Amniotic stem cell (primary cell): ENCODE data around the gene IL23A.
"Not testable (repeated sequence)": the region's sequence is repeated elsewhere in the genome, so short reads cannot be mapped to it uniquely, and the experiment has no call there.

Experiments
- DNase-seq: peaks from one replicate; lab custom pipeline; 2025; lab: John Stamatoyannopoulos, UW

IL23A gene

DNA sequence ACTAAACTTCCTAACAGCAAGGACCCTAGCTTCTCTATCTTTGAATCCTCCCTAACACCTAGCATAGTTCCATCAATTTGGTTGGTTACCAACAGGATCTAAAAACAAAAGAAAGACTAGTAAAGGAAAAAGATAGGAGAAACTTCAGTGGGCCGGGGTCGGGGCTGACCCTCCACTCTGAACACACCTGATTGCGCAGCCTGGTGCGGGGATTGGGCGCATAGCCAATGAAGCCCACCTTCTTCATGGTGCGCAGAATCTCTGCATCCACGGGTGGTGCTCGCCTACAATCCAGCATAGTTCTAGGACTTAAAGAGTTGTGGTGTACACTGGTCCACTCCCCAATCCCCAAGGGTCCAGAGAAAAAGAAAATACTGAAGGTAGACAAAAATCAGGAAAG is 12.6 kb upstream of the IL23A start:
- no peak for DNase-seq

DNA sequence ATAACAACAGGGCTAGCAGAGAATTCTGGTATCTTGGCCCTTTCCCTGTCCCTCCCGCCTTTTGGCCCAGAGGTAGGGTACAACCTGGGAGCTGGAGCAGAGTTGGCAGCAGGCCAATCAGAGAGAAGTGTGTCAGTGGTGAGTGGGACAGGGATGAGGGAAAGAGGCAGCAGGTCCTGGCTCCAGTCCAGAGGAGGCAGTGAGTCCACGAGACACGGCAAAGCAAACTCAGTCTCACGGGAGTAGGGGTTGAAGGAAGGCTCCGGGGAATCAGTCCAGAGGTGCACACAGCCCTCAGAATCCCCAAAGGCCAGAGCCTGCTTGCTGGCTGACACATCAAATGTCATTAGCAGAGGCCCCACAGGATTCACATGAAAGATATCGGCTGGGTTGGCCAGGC is 12.2 kb upstream of the IL23A start:
- no peak for DNase-seq

DNA sequence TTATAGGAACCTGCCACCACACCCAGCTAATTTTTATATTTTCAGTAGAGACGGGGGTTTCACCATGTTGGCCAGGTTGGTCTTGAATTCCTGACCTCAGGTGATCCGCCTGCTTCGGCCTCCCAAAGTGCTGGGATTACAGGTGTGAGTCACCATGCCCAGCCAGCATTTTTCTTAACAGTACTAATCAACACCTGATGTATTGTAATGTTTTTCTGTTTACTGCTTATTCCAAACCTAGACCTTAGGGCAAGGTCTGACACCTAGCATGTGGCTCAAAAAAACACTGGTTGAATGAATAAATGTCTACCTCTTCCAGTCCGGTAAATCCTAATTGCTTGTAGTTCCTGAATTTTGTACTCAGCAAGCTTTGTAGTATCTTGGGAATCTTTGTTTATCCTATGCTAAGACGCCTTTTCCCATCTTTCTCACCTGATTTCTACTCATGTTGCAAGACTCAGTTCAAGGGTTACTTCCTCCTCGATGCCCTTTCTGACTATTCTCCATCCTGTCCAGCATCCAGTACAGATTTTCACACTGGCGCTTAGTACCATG is 7.7 kb upstream of the IL23A start:
- DNase-seq: no peak

DNA sequence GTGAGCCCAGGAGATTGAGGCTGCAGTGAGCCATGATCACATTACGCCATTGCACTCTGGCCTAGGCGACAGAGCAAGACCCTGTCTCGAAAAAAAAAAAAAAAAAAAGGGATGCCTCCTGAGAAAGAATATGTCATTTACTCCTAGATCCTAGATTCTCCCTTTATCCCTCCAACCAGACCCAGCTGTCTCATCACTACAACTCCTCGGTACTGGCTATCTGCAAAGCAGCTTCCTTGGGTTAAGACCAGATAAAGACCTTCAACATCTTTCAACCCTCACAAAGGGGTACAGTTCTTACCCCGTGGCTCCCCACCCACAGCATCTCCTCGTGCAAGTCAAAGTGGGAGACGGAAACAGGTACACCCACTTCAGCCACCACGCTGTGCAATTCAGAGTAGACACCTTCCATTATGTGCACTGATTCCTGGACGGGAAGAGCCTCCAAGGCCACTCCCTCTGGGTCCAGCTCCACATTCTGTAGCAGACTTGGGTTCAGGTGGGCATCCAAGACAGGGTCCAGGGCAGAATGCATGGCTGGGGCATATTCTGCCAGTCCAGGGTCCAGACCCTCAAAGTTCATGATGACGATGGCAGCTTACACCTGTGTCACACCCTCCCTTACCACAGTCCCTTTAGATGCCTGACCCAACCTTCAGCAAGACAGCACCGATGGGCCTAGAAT is 6.0 kb upstream of the IL23A start:
- no peak for DNase-seq

DNA sequence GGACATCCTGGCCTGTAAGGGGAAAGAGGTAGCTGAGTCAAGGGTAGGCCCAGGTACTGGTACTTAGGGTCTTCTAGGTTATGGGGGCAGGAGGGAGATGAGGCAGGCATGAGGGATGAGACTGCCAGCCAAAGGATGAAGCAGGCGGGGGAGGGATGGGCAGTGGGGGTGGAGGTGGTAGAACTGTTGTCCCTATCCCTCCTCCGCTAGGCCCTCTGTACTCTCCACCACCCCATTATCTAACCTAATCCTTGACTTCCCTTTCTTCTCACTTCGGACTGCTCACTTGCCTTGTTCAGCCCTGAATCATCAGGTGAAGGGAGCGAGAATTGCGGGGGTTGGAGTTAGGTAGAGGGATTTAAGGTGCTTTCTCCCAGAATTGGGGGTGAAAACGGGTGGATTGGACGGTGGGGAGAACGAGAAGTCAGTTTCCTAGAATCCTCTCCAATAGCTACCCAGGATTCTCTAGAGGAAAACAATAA is 5.4 kb upstream of the IL23A start:
- no peak for DNase-seq

DNA sequence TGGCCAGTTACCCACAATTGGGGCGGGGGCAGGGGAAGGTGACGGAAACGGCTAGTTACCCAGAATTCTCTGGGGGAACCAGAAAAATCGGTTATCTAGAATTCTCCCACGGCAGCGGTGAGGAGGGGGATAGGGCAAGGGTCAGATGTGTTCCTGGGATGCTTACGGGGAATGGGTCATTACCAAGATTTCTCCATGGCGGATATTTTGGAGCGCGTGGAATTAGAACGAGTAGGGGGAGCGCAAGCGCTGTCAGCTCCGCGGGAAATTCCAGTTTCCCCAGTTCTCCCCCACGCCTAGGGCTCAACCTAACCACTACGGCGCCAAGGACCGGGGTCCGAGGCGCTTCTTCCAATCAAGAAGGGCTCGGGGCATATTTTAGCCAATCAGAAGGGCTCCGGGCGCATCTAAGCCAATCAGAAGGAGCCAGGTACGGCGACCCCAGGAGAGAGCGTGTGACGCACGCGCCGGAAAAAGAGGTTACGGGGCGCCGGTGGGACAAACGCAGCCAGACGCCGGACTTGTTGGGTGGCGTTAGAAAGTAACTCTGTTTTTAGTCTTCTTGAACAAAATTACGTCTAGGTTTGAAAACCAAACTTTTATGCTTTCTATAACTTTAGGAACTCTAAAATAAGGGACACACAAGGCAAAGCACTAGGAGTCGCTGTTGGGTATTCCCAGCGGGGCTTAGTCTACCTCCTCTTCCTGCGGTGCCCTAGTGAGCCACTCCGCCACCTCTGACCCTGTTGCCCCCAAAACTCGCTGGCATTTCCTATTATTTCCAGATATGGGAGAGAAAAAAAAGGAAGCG is 4.8 kb upstream of the IL23A start, which contains the start of gene PAN2:
Gene PAN2, minus strand, starts transcription at position 322 of the 811 bp plus-strand sequence. CDS start 906 bp downstream, outside the sequence.
- peak; percentile 90 for DNase-seq

DNA sequence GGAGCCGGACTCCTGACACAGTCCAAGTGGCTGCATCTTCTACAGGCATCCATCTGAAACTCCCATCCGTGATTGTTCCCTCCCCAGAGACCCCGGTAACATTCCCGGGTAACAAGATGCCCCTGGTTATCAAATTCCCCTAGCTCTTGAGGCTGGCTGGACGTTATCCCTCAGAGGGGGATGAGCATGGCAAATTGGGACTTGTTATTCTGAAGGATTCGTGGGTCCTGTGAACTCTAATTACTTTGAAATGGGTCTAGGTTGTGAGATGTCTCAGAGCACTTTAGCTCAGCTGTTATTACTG is 4.2 kb upstream of the IL23A start:
- no peak for DNase-seq

DNA sequence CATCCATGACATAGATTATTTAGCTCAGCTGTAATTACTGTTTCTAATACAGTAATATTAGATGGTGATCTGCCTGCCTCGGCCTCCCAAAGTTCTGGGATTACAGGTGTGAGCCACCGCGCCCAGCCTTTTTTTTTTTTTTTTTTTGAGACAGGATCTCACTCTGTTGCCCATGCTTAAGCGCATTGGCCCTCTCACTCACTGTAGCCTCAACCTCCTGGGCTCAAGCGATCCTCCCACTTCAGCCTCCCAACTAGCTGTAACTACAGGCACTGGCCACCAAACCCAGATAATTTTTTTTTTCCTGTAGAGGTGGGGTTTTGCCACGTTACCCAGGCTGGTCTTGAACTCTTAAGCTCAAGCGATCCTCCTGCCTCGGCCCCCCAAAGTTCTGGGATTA is 3.2 kb upstream of the IL23A start:
- not testable (repeated sequence) for DNase-seq

DNA sequence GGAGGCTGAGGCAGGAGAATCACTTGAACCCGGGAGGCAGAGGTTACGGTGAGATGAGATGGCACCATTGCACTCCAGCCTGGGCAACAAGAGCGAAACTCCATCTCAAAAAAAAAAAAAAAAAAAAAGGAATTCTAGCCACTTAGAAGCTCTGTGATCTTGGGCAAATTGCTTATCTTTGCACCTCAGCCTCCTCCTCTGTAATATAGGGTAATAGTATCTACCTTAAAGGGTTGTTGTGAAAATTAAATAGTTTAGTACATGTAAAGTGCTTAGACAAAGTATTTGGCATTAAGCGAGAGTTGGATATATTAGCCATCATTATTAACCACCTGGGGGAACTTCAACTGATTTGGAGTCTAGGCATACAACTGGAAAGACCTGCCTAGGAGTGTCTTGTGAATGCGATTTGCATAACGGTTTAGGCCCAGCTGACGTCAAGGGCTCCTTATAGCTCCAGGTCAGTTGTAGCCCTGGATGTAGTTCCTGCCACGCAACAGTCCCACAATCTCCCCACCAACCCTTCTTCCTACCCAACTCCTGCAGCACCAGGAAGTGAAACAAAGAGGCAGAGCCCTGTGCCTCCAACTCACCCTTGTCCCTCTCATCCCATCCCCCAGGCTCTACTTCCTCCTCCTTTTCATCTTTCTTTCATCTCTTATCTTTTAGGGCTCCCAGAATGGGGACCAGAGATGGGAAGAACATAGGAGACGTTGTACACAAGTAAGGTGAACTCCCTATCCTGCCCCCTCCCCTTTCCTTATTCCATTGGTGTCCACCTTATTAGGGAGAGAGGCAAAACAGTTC is 2.1 kb upstream of the IL23A start:
- DNase-seq: no peak

DNA sequence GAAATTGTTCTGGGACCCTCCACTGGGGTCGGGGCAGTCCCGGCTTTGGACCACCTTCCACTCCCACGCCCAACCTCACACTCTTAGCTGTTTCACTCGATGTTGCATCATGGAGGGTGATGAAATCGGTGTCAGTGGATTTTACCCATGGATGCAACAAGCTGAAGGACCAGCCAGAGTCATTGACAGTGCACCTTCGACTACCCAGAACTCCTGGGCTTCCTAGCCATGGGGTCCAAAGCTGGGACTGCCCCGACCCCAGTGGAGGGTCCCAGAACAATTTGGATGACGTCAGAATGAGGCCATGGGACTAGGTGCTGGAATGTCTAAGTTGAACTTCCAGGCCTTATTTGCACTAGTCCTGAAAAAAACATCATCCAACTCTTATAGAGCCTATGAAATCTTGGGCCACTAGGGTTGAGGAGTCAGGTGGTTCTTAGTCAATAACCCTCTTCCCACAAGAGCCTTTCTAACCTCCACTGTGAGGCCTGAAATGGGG is 882 bp upstream of the IL23A start:
- no peak for DNase-seq

DNA sequence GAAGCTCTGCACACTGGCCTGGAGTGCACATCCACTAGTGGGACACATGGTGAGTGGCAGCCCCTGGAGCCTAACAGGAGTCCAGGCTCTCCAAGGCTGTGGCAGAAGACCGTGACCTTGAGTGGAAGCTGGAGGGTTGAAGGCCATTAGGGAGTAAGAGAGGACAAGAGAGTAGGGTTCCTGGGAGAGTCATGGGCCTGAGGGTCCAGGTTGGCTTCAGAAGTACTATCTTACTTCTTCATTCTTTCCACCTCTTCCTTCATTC is 406 bp downstream of the IL23A start:
- DNase-seq: no peak

DNA sequence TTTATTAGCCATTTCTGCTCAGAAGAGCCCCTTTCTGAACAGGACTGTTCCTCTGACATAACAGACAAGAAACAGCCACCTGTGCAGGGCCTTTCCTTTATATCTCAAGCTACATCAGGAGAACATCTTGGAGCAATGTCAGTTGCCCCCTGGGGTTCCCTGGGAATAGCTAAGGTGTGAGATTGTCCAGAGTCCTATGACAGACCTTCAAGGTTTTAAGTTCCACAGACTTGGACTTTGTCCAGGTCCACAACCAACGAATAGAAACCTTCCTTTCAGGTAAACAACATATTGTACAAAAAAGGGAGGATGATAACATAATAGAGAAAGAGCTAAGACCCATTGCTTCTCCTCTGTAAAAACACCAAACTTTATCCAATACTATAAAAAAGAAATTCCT is 2.9 kb downstream of the IL23A start:
- DNase-seq: no peak

DNA sequence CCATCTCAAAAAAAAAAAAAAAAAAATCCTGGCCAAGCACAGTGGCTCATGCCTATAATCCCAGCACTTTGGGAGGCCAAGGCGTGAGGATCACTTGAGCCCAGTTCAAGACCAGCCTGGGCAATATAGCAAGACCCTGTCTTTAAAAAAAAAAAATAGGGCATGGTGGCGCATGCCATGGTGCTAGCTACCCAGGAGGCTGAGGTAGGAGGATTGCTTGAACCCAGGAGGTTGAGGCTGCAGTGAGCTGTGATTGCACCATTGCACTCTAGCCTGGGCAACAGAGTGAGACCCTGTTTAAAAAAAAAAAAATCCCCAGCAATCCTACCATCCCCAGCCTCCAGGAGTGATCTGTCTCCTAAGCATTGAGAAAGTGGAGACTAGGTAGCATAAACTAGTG is 3.6 kb downstream of the IL23A start:
- DNase-seq: not testable (repeated sequence)

DNA sequence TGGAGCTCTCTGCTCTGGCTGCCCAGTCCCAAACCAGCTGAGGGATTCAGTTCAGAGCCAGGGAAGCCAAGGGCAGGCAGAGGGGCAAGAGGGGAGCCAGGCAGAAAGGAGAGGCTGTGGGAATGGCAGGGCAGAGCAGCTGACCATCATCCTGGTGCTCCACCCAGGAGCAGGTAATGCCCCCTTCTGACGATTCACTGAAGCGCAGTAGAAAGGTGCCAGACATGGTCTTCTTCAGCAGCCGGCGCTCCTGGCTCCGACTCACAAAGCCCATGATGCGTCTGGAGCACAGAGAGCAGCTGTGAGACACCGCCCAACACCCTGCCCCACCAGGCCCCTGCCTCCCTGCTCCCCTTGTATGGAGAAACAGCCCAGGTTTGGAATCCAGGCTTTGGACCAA is 8.0 kb downstream of the IL23A start:
- DNase-seq: no peak

DNA sequence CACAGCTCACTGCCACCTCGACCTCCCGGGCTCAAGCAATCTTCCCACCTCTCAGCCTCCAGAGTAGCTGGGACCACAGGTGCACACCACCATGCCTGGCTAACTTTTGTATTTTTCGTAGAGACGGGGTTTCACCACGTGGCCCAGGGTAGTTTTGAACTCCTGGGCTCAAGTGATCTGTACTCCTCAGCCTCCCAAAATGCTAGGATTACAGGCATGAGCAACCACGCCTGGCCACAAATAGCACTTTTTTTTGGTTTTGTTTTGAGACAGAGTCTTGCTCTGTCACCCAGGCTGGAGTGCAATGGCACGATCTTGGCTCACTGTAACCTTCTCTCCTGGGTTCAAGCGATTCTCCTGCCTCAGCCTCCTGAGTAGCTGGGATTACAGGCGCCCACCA is 8.6 kb downstream of the IL23A start:
- not testable (repeated sequence) for DNase-seq

DNA sequence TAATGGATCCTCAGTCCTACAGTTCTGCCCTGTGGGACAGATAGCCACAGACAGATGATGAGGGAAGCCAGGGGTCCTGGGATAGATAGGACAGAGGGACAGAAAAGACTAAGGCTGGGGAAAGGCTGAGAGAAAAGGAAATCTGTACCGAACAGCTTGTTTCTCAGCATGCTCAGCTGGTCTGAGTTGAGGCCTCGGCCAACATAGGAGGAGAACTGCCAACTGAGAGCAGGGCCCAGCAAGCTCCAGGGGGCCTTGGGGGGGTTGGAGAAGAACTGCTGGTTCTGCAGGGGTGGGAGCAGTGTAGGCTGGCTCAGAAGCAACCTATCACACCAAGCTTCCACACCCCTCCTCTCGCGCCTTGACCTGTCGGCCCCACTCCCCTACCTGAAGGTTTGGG is 10.1 kb downstream of the IL23A start:
- DNase-seq: no peak

DNA sequence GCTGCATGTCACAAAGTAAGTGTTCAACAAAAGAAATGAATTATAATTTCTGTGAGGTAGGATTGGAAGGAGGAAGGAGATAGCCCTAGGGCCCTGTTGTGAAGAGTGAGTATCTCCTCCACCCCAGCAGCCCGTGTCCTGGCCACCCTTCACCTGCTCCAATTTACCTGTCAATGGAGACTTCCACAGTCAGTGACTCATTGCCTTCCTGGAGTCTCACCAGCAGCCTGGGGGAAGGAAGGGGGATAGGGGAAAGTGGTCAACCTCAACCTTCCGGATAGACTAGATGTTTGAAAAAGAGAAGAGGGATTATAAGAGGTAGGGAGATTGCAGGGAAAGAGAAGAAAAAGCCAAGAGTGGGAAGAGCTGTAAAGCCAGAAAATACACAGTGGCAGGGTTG is 12.0 kb downstream of the IL23A start:
- no peak for DNase-seq

DNA sequence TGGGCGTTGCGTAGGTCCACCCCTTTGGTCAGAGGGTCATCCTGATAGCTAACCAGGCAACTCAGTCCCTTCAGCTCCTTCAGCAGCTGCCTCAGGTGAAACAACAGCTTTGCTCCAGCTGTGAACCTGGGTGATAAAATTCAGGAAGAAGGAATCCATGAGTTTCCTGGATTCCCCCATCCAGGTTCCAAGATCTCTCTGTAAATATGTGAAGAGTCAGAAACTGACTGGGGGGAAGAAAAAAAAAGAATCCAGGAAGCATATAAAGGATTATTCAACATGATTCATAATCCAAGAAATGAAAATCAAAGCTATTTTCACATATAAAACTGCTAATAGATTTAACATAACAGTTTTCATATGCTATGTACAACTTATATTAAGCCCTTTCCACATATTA is 12.6 kb downstream of the IL23A start:
- no peak for DNase-seq

DNA sequence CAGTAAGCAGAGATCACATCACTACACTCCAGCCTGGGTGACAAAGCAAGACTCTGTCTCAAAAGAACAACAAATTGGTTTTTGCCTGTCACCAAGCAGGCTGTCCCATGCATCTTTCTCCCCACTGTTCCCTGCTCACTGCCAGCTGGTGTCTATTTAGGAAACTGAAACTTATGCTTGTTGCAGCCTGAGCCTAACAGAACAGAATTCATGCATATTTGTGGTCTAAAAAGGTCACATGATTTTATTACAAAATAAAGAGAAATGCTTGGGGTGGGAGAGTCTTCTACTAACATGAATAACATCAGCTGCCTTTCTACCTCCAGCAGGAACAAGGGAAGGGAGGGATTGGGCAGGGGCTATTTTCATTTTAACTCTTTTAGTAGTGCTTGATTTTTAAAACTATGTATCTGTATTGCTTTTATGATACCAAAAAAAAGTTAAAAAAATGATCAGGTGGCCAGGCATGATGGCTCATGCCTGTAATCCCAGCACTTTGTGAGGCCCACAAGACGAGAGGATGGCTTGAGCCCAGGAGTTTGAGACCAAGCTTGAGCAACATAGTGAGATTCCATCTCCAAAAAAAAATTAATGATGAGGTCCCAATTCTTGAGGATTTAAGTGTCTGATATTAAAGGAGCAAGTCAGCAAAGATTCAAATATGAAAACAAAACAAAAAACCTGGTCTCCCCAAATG is 20.3 kb downstream of the IL23A start:
- peak; percentile 43 for DNase-seq

DNA sequence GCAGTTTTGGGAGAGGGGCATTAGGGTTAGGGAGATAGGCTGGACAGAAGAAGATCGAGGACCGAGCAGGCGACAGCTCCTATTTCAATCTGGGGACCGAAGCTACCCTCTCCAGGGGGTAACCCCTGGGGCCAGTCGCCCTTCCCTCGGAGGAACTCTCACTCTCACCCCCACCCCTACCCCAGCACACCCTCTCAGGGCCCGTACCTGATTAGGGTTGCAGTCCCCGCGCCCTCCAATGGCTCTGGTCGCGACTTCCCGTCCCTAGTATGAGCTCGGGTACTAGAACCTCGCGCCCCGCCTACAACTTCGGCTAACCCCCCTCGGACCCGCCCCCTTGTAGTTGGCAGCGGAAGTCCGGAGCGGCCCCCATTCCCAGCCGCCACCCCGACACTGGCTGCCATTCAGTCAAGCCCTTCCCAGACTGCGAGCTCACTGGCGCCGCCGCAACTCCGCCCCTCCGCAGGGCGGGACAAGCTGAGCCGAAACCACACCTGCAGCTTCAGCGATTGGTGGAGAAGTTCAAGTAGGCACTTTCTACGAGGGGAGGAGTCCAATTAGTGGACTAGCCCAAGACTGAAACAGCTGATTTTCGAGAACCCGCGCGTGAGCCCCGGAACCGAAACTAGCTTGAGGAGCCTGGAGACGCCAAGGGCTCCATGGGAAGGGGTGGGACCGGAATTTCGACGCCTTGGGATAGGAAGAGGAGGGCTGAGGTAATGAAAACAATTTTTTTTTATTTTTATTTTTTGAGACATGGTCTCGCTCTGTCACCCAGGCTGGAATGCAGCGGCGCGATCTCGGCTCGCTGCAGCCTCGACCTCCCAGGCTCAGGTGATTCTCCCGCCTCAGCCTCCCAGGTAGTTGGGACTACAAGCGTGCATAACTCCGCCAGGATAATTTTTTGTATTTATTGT is 21.4 kb downstream of the IL23A start, which contains the start of gene STAT2:
Gene STAT2, minus strand, starts transcription at position 257 of the 917 bp plus-strand sequence. CDS start 3,536 bp downstream, outside the sequence.
- peak; percentile 99 for DNase-seq
